Calu3 (cell line): ENCODE measurements around the gene SLC50A1. TPM values are rescaled to one million over a fixed set of nuclear protein-coding genes. Genes with fewer than 3 reads are reported as not detected.

Experiments used
- BruUV-seq: library from RNA; stranded (reverse); fragments of 400-500 nt; replicated peaks from 2 replicates; lab custom pipeline; 2021; lab: Mats Ljungman, UMichigan
- CTCF ChIA-PET: fragments of 300-600 bp; sonication (Branson Sonifier 250); formaldehyde crosslinking; loops from one replicate; lab custom pipeline; 2022; ENCODE audit warnings: antibody characterized with exemption; lab: Charles Lee
- DNase-seq: peaks from one replicate; pipeline ENCODE4 v3.0.0; 2022
- H3K27ac Mint-ChIP-seq: one replicate; pipeline ENCODE4 v1.8.0; 2022; ENCODE audit warnings: mixed read lengths; ENCODE audit not compliant: unreplicated experiment
- H3K27me3 Mint-ChIP-seq: one replicate; pipeline ENCODE4 v1.8.0; 2022; ENCODE audit warnings: mixed read lengths; ENCODE audit not compliant: unreplicated experiment
- H3K36me3 Mint-ChIP-seq: one replicate; pipeline ENCODE4 v1.8.0; 2022; ENCODE audit warnings: mild to moderate bottlenecking, moderate library complexity, mixed read lengths; ENCODE audit not compliant: insufficient read depth, unreplicated experiment
- H3K4me1 Mint-ChIP-seq: one replicate; pipeline ENCODE4 v1.8.0; 2022; ENCODE audit warnings: mild to moderate bottlenecking, low read depth, mixed read lengths; ENCODE audit not compliant: unreplicated experiment
- H3K4me3 Mint-ChIP-seq: one replicate; pipeline ENCODE4 v1.8.0; 2022; ENCODE audit warnings: mild to moderate bottlenecking, low read depth, moderate library complexity, mixed read lengths; ENCODE audit not compliant: unreplicated experiment
- H3K9me3 Mint-ChIP-seq: one replicate; pipeline ENCODE4 v1.8.0; 2022; ENCODE audit warnings: low read depth, mixed read lengths; ENCODE audit not compliant: unreplicated experiment
- CTCF ChIP-seq: fragments of 200-600 bp; IDR thresholded peaks from one replicate; pipeline ENCODE4 v1.8.0; 2022; ENCODE audit warnings: antibody characterized with exemption; ENCODE audit not compliant: unreplicated experiment
- intact Hi-C: fragments of 100-400 bp; cut with micrococcal nuclease; formaldehyde crosslinking; loops from one replicate; pipeline ENCODE4 v1.10.0; 2022; ENCODE audit not compliant: unreplicated experiment
- total RNA-seq: library from RNA; stranded (reverse); gene quantifications from 2 replicates; pipeline ENCODE4 v1.2.3, GENCODE V29; 2022

Gene SLC50A1
- total RNA-seq, 1 experiment from 2014 or later: 68.5 TPM

GRCh38 chr1:155126556-155127104, 9.0 kb upstream of the SLC50A1 start:
- TF ChIP-seq CTCF: no peak
- no peaks in the 10 kb centered on the region for H3K9me3 Mint-ChIP-seq
- CTCF ChIA-PET: interaction anchor here (1.3 to 1.7 kb wide), 2 partner anchors 8 to 46 kb away, joined by 5 read pairs; partner anchors contain the start of gene KRTCAP2
- H3K27ac Mint-ChIP-seq: peak overlapping the region; percentile 69
- intact Hi-C loops: loop anchor here (5.0 kb wide), 2 partner anchors 34 to 41 kb away; no protein-coding TSS in a partner anchor
- DNase-seq: peak; percentile 52
- H3K36me3 Mint-ChIP-seq: peaks cover 64% of the 10 kb centered on the region
- H3K4me3 Mint-ChIP-seq: peak overlapping the region; percentile 91
- peaks cover 67% of the 10 kb centered on the region for H3K4me1 Mint-ChIP-seq
- TSS peak; percentile 74 for BruUV-seq
- peaks cover 3% of the 10 kb centered on the region for H3K27me3 Mint-ChIP-seq

- Mint-ChIP-seq H3K27ac (peak within 1 kb of the TSS; percentile 69), H3K4me1 (peaks cover 71% of the 10 kb centered on the region), H3K36me3 (peaks cover 71% of the 10 kb centered on the region), H3K27me3 (no peaks in the 10 kb centered on the region), H3K4me3 (peak within 1 kb of the TSS; percentile 91), H3K9me3 (no peaks in the 10 kb centered on the region)
- no TSS peak for BruUV-seq
- no peak for TF ChIP-seq CTCF
- CTCF ChIA-PET: interaction anchor here (0.6 to 1.9 kb wide), 2 partner anchors 36 to 40 kb away, joined by 3 to 8 read pairs; no protein-coding TSS in a partner anchor
- intact Hi-C loops: loop anchor here (5.0 kb wide), 2 partner anchors 35 to 40 kb away; no protein-coding TSS in a partner anchor
- DNase-seq: peak; percentile 88
These were observed 8.3 kb upstream of the SLC50A1 start, which contains the start of gene EFNA1 for GRCh38 chr1:155127105-155127966. EFNA1 (plus strand) TSS chr1:155127876; CDS start chr1:155127978, 102 bp downstream.

GRCh38 chr1:155127967-155128754, 7.5 kb upstream of the SLC50A1 start:
- no peaks in the 10 kb centered on the region for H3K9me3 Mint-ChIP-seq
- no peak for DNase-seq
- H3K36me3 Mint-ChIP-seq: peaks cover 79% of the 10 kb centered on the region
- no peak for TF ChIP-seq CTCF
- H3K27ac Mint-ChIP-seq: peak overlapping the region; percentile 69
- H3K27me3 Mint-ChIP-seq: no peaks in the 10 kb centered on the region
- H3K4me1 Mint-ChIP-seq: peaks cover 76% of the 10 kb centered on the region
- intact Hi-C loops: loop anchor here (5.0 kb wide), 2 partner anchors 36 to 39 kb away; no protein-coding TSS in a partner anchor
- peak overlapping the region; percentile 91 for H3K4me3 Mint-ChIP-seq
- BruUV-seq: TSS peak; percentile 73
- CTCF ChIA-PET: interaction anchor here (1.6 to 2.5 kb wide), 3 partner anchors 37 to 45 kb away, joined by 5 to 13 read pairs (median 8); partner anchors contain the start of gene KRTCAP2
